CD4-positive, alpha-beta T cell treated with Interleukin-21 for 1 hour (primary cell): ENCODE data around the gene STPG3.
A peak's percentile ranks its signal among the peaks of the same experiment; 100 is the strongest.
"Not testable (repeated sequence)": the region's sequence is repeated elsewhere in the genome, so short reads cannot be mapped to it uniquely, and the experiment has no call there.

Experiments used
- DNase-seq: peaks from one replicate; pipeline ENCODE4 v3.0.0-alpha.2; 2020

STPG3 gene

GRCh38 chr9:137247135-137247915 is 3.8 kb upstream of the STPG3 start:
- no peak for DNase-seq

DNA sequence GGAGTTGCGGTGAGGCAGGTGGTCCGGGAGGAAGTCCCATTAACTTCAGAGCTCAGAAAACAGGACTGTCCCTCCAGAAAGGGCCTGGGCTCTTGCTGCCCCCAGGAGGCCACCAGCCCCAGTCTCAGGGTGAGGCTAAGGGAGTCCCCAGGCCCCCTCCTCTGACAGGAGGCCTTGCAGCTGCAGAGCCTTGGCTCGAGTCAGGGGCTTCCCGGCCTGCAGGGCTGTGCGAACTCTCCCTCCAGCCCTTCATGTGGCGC is 3.2 kb upstream of the STPG3 start:
- DNase-seq = no peak

- no peak for DNase-seq
Measured at GRCh38 chr9:137250329-137251193, 525 bp upstream of the STPG3 start.

DNA sequence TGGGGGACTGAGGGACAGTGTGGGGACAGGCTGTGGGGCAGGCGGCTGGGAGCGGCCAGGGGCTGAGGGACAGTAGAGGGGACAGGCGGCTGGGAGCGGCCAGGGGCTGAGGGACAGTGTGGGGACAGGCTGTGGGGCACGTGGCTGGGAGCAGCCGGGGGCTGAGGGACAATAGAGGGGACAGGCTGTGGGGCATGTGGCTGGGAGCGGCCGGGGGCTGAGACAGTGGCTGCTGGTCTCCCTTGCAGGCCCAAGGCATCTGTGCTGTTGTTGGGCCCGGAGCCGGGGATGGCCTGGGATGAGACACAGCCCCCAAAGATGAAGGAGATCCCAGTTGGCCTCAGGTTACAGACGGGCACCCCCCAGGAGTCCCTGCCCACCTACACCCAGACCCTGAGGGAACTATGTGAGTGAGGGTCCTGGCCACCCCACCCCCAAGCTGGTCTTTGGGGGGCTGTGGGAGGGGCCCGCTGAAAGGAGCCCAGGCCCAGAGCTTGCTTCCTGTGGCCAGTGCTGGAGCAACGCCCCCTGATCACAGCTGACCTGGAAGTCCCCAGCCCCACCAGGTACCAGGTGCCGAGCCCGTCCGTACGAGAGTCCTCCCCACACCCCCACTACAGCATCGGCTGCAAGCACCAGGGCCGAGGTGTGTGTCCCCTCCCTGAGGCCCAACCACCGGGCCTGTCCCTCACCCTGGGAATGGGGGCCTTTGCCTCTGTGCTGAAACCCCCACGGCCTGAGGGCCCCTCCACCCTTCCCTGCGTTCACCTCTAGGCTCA is 593 bp downstream of the STPG3 start:
- DNase-seq = no peak

GRCh38 chr9:137252555-137253506 is 1.7 kb downstream of the STPG3 start:
- DNase-seq = no peak

DNA sequence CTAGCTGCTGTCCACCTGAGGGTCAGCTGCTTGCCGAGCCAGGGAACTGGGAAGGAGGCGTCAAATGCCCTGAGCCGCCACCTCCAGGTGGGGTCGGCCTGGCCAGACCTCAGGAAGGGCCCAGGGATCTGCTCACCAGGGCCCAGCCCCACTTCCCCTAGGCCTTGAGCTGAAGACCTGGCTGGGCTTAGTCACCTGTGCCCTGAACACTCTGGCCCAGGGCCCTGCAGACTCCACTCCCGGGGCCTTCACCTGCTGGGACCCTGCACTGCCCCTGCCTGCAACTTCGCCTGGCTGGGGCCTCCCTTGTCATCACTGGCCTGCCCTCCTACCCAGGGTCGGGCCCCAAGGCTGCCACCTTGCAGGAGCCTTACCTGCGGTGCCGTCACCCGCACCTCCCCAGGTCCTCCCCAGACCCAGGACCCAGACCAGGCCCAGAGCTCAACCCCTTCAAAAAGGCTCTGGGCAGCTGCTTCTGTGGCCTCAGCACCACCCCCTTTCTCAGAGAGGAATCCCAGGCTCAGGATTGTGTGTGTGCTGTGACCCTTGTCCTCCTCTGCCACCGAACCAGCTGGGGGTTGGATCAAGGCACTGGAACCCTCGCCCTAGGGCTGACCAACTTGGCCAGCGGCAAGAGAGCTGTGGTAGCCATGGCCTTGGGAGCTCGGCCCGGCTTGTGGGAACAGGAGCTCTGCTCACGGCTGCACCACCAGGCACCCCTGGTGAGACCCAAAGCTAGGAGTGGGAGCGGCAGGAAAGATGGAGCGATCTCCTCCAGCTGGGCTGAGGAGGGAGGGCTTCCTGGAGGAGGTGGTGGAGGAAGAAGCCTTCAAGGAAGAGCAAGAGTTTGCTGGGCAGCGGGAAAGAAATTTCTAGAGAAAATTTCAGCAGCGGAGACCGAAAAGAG is 2.9 kb downstream of the STPG3 start:
- DNase-seq = no peak

- DNase-seq = peak; percentile 95
Measured at GRCh38 chr9:137254624-137255447, 3.8 kb downstream of the STPG3 start, which contains the start of gene NELFB. NELFB (plus strand) TSS chr9:137255327.

GRCh38 chr9:137255448-137256114 is 4.5 kb downstream of the STPG3 start:
- no peak for DNase-seq

DNA sequence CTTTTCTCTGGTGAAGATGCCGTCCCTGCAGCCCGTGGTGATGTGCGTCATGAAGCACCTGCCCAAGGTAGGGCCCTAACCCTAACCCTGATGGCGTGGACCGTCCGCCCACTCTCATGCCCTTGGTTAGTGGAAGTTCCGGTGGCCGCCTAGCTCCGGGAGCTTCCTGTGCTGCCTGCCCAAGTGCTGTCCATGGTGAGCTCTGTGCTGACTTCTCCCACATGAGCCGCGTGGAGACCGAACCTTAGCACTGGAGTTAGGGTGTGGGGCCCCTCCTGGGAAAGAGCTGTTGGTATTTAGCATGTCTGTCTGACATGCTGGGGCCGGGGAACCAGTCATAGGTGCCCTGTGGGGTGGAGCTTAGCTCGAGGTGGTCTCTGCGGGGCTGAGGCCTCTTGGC is 5.3 kb downstream of the STPG3 start:
- no peak for DNase-seq

GRCh38 chr9:137256856-137257255 is 5.8 kb downstream of the STPG3 start:
- DNase-seq = no peak

DNA sequence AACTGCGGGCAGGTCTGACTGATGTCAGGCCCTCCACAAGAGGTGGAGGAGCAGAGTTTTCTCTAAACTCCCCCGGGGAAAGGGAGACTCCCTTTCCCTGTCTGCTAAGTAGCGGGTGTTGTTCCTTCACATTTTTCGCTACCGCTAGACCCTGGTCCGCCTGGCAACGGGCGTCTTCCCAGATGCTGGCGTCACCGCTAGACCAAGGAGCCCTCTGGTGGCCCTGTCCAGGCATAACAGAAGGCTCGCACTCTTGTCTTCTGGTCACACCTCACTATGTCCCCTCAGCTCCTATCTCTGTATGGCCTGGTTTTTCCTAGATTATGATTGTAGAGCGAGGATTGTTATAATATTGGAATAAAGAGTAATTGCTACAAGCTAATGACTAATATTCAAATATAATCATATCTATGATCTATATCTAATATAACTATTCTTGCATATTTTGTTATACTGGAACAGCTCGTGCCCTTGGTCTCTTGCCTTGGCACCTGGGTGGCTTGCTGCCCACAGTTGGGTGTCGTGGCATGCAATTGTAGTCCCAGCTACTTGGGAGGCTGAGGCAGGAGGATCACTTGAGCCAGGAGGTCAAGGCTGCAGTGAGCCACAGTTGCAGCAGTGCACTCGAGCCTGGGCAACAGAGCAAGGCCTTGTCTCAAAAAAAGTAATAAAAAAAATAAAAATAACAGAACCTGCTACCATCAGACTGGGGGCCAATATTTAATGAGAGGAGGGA is 11.3 kb downstream of the STPG3 start:
- DNase-seq = not testable (repeated sequence)

- DNase-seq = no peak
Measured at GRCh38 chr9:137262909-137263285, 11.8 kb downstream of the STPG3 start.

GRCh38 chr9:137263506-137263905 is 12.4 kb downstream of the STPG3 start:
- DNase-seq = no peak

GRCh38 chr9:137264067-137264466 is 13.0 kb downstream of the STPG3 start:
- no peak for DNase-seq

GRCh38 chr9:137265496-137266161 is 14.5 kb downstream of the STPG3 start:
- DNase-seq = no peak

DNA sequence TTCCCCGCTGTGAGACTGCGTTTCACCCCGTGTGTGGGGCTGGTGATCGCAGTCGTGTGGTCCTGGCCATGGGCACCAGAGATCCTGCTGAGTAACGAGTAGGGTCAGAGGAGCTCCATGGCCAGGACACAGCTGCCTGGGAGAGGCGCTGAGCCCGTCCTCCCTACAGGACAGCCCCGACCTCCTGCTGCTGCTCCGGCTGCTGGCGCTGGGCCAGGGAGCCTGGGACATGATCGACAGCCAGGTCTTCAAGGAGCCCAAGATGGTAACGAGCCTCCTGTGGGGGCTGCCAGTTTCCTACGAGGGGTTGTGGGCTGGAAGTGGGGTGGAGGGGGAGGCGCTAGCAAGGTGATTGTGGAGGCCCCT is 15.1 kb downstream of the STPG3 start:
- DNase-seq = no peak

GRCh38 chr9:137266585-137267453 is 15.7 kb downstream of the STPG3 start:
- DNase-seq = no peak
